ENCODE results near the gene FCRLA.
"Not testable (repeated sequence)": the region's sequence is repeated elsewhere in the genome, so short reads cannot be mapped to it uniquely, and the experiment has no call there.

FCRLA gene

DNA sequence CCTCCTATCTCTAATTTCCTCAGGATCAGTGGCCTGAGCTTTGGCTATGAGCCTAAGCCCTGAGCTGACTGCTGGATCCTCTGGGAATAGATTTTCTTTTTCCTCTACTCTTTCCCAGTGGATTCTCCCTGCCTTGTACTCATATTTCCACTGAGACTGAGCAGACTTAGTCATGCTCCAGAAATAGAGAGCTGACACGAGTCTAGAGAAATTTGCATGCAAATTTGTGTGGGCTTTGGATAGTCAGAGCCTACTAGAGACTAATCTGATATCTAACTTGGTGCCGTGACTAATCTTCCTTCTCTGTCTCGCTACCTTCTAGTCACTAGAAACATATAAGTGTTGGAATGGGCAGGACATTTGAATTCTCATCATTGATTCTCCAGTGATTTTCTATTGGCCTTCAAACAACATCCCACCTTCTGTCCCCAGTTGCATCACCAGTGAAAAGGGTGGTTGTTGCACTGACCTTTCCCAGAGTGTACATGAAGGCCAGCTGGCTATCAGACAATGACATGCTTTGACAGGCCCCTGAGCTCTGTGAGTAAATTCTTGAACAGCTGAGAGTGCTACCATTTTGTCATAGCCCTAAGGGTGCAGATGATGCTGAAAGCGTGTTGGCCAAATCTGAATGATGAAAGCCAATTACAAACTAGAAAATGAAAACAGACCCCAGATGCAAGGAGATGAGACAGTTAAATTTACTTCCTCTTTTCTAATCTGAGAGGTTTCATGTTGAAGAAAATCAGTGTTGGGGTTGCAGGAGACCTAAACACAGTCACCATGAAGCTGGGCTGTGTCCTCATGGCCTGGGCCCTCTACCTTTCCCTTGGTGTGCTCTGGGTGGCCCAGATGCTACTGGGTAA, at the start of gene FCRLA:
FCRLA (plus strand) TSS at position 748 of the 866 bp plus-strand sequence; CDS start at position 784, 36 bp downstream.
- no peak for DNase-seq

GRCh38 chr1:161658524-161658923, 48.5 kb upstream of the FCRLA start:
- DNase-seq: not testable (repeated sequence)

DNA sequence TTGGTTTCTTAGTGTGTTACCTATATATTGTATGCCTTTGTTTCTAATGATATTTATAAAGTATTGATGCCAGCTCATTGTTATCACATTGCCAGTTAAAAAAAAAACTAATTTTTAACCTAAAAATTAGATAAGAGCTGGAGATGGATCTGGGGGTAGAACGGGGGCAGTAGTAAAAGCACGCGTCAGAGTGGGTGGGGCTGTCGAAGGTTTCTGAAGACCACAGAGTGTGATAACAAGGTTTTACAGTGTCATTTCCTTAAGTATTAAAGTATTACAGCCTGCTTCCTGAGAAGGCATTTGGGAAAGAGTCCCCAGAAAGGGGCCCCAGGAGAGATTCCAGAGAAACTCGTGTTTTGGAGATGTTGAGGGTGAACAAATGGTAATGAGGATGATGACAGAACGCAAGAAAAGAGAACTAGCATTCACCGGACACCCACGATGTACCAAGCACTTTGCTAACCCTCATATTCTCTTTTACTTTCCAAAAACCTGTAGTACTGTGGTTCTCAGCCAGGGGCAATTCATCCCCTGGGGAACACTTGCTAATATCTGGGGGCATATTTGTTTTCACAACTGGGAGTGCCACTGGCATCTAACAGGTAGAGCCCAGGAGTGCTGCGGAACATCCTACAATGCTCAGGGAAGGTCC, 45.2 kb upstream of the FCRLA start:
- DNase-seq: not testable (repeated sequence)

DNA sequence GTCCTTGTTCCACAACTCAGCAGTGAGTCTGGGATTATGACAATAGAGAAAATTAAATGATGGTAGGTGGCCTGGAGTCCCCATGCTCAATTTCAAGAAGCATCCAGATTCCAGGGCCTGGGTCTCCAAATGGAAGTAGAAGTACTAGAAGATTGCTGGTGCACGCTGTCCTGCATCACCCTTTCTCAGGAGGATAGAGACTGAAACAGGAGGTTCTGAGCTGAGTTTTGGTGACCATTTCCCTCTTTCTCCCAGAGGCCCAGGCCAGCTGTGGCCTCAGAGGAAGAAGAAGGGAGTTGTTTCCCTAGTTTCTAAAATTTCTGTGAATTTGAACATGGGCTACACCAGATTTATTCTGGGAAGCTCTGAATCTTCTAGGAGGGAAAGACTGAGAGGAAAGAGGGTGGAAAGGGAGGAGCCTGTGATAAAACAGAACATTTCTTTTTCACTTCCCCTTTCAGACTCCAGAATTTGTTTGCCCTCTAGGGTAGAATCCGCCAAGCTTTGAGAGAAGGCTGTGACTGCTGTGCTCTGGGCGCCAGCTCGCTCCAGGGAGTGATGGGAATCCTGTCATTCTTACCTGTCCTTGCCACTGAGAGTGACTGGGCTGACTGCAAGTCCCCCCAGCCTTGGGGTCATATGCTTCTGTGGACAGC, 44.2 kb upstream of the FCRLA start, which contains the start of gene FCGR2B:
FCGR2B (plus strand) TSS at position 460 of the 656 bp plus-strand sequence; CDS start at position 559, 99 bp downstream.
- not testable (repeated sequence) for DNase-seq

DNA sequence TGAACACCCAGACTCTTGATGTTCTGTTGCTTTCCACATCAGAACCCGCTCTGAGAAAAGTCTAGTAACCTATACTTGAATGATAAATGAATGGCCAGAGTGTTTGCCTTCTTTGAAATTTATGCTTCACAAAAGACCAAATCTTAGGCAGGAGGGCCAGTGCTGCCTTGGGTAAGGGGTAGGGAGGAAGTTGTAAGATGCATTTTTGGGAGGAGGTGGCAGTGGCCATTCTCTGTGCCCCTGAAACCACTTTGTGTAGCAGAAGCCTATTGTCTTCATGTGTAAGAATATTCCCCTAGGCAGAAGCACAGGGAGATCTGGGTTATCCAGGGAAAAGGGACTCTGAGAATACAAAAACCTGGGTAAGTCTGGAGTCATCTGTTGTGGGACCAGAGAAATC, 43.5 kb upstream of the FCRLA start:
- not testable (repeated sequence) for DNase-seq

GRCh38 chr1:161664689-161665088, 42.3 kb upstream of the FCRLA start:
- DNase-seq: not testable (repeated sequence)

DNA sequence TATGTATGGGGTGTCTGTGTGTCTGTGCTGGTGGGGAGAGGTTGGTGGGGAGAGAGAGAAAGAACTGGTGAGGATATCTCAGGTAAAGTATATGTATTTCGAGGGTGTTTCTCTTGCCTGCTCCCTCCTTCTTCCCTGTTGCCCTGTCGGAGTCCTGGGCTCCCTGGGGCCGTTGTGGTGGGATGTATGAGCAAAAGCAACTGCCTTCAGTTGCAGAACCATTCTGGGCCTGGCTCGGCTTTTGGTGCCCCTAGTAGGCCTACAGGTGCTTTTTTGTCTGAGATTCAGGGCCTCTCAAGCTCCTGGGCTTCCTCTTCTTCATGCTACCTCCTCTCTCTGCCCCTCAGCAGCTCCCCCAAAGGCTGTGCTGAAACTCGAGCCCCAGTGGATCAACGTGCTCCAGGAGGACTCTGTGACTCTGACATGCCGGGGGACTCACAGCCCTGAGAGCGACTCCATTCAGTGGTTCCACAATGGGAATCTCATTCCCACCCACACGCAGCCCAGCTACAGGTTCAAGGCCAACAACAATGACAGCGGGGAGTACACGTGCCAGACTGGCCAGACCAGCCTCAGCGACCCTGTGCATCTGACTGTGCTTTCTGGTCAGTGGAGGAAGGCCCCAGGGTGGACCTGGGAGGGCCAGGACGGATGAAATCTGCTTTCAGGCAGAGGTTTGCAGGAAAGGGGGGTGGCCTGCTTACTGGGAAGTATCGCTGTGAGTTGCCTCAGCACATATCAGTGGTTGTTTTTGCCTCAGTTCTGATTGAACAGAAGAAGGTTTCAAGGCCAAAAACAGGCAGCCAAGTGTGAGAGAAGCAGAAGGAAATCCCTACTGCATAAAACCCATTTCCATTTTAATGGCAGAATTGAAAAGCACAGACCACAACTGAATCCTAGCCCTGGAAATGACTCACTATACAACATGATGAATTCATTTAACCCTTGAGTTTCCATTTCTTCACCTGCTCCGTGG, 35.7 kb upstream of the FCRLA start:
- not testable (repeated sequence) for DNase-seq

GRCh38 chr1:161673437-161673836, 33.6 kb upstream of the FCRLA start:
- DNase-seq: not testable (repeated sequence)

GRCh38 chr1:161674447-161674846, 32.6 kb upstream of the FCRLA start:
- DNase-seq: not testable (repeated sequence)

DNA sequence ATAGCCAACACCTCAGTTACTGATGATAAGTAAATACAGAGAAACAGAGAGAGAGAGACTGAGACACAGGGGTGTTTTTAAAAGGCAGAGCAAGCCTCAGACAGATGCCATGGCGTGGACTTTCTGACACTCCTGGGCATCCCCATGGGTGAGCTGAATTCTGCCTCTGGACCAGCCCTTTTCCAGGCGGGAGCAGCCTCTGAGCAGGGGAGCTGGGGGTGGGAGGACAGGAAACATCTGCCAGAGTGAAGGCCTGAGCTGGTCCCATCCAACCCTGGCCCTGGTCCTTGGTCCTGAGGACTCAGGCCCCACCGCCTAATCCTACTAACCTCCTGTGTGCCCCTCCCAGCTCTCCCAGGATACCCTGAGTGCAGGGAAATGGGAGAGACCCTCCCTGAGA, 32.1 kb upstream of the FCRLA start:
- DNase-seq: not testable (repeated sequence)

DNA sequence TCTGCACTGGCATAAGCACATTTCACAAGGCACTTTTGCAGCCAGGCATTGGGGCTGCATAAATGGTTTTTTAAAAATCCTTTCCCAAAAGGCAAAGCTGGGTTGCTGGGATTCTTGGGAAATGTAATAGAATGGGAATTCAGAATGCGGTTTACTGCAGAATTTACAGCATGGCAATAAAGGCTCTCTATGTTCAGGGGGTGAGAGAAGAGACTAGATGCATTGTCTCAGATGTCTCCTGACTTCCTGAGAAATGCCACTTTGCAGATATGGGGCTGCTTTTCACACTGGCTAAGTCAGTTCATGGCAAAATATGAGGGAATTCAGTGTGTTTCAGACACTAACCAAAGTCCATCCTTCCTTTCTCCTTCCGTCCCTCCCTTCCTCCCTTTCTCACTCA, 30.6 kb upstream of the FCRLA start:
- DNase-seq: no peak

- no peak for DNase-seq
Observed at GRCh38 chr1:161676958-161677689, 29.9 kb upstream of the FCRLA start.

DNA sequence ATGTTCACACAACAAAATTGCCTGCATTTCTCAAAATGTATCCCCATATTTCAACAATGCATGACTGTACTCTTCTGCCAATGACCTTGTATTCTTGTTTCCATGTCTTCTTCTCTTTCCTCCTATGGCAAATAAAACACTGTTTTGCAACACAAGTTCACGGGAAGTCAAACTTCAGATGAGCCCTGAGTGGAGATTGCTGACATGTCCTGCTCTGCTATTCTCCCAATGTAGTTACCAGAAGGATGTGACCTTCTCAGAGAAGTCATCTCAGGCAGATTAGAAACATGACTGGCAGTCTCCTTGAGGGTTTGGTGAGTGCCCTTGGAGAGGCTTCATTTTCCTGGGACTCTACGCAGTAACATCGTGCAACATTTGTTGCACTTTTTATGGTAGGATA, 28.5 kb upstream of the FCRLA start:
- DNase-seq: no peak

- DNase-seq: no peak
Observed at GRCh38 chr1:161681879-161682278, 25.1 kb upstream of the FCRLA start.

- no peak for DNase-seq
Observed at GRCh38 chr1:161688946-161689345, 18.1 kb upstream of the FCRLA start.

DNA sequence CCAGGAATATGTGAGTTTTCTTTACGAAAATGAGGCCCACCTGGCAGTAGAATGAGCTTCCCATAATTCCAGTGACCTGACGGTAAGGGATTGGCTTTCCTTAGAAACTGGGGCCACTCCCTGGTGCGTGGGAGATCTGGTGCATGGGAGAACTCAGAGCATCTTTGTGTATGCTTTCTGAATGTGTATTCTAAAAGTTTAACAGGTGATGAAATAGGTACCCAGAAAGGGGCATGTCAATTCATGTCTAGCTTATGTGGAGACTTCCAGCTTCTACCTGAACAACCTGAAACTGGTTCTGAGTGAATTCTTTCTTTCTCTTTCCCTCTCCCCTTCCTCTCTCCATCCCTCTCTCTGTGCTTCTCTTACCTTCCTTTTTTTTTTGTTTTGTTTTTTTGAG, 15.2 kb upstream of the FCRLA start:
- DNase-seq: no peak

- DNase-seq: not testable (repeated sequence)
Observed at GRCh38 chr1:161693020-161693712, 13.9 kb upstream of the FCRLA start.

DNA sequence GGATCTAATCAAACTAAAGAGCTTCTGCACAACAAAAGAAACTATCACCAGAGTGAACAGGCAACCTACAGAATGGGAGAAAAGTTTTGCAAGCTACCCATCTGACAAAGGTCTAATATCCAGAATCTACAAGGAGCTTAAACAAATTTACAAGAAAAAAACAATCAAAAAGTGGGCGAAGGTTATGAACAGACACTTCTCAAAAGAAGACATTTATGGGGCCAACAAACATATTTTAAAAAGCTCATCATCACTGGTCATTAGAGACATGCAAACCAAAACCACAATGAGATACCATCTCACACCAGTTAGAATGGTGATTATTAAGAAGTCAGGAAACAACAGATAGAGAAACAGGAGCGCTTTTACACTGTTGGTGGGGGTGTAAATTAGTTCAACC, 8.7 kb upstream of the FCRLA start:
- DNase-seq: not testable (repeated sequence)

- DNase-seq: no peak
Observed at GRCh38 chr1:161702250-161702649, 4.8 kb upstream of the FCRLA start.

DNA sequence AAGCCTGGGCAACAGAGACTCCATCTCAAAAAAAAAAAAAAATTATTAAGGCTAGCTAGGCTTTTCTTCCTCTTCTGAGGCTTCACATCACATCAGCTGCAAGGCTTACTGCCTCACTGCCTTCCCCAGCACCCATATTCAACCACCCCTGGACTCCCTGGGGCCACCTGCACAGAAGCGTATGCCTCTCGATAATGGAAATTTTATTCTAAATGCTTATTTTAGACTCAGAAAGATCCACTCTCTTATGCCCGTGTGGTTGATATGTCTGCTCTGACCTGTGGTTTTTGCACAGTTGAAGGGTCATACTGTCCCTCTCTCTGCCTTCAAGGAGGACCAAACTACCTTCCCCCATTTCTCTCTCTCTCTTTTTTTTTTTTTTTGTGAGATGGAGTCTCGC, 1.5 kb upstream of the FCRLA start:
- DNase-seq: no peak

DNA sequence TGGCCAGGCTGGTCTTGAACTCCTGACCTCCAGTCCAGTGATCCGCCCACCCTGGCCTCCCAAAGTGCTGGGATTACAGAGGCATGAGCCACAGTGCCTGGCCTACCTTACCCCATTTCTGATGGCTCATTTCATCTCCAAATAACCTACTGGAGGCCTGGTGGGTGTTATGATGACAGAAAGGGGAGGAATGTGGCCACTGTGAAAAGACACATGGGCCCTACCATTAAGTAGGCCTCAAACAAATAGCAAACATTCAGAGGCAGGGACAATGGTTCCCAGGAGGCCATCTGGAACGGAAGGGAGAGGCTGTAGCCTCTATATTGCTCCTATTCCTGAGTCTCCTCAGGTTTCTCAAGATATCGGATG, 932 bp upstream of the FCRLA start:
- DNase-seq: no peak

Measured in stimulated activated CD4-positive, alpha-beta T cell treated with anti-CD3 and anti-CD28 coated beads, Interleukin-4, amount 100 ng/mL, for 1 hour (primary cell).